Epithelial cell of proximal tubule (primary cell): ENCODE measurements around the gene PPP5C. TPM values are rescaled to one million over a fixed set of nuclear protein-coding genes. Genes with fewer than 3 reads are reported as not detected.
"Not testable (repeated sequence)": the region's sequence is repeated elsewhere in the genome, so short reads cannot be mapped to it uniquely, and the experiment has no call there.

ENCODE experiments used
- DNase-seq: peaks from one replicate; pipeline ENCODE4 v3.0.0-alpha.2; 2011; ENCODE audit warnings: low read depth
- H3K4me3 ChIP-seq: 2 replicates; pipeline ENCODE4 v1.5.1; 2011; ENCODE audit warnings: low read depth, mild to moderate bottlenecking, low read length
- CTCF ChIP-seq: conservative IDR thresholded peaks from 2 replicates; pipeline ENCODE4 v1.5.1; 2012; ENCODE audit warnings: low read depth, mild to moderate bottlenecking, low read length
- total RNA-seq: library from RNA; depleted of rRNA; stranded (reverse); fragments of >200 nt; gene quantifications from 2 replicates; pipeline ENCODE4 v1.2.3, GENCODE V29; 2015

PPP5C gene
- total RNA-seq, 1 donor from 2014 or later: 76.2 TPM

- TF ChIP-seq CTCF: no peak
- no peak overlapping the region for H3K4me3 ChIP-seq
- no peak for DNase-seq
Observed at GRCh38 chr19:46319613-46320012, 27.3 kb upstream of the PPP5C start.

GRCh38 chr19:46320559-46320958 lies 26.3 kb upstream of the PPP5C start:
- TF ChIP-seq CTCF: no peak
- no peak overlapping the region for H3K4me3 ChIP-seq
- no peak for DNase-seq

GRCh38 chr19:46321653-46322052 lies 25.2 kb upstream of the PPP5C start:
- DNase-seq: no peak
- H3K4me3 ChIP-seq: no peak overlapping the region
- no peak for TF ChIP-seq CTCF

GRCh38 chr19:46323227-46323626 lies 23.7 kb upstream of the PPP5C start:
- DNase-seq: not testable (repeated sequence)

GRCh38 chr19:46324277-46324676 lies 22.6 kb upstream of the PPP5C start:
- no peak for TF ChIP-seq CTCF

More at GRCh38 chr19:46323227-46323626, 23.7 kb upstream of the PPP5C start:
- not testable (repeated sequence) for H3K4me3 ChIP-seq

GRCh38 chr19:46326608-46327007 lies 20.3 kb upstream of the PPP5C start:
- TF ChIP-seq CTCF: no peak
- H3K4me3 ChIP-seq: no peak overlapping the region
- no peak for DNase-seq

More at GRCh38 chr19:46324277-46324676, 22.6 kb upstream of the PPP5C start:
- DNase-seq: no peak
- H3K4me3 ChIP-seq: no peak overlapping the region

GRCh38 chr19:46328079-46328478 lies 18.8 kb upstream of the PPP5C start:
- no peak for TF ChIP-seq CTCF
- H3K4me3 ChIP-seq: no peak overlapping the region
- DNase-seq: no peak
